ENCODE measurements around the gene LRRN3. TPM values are rescaled to one million over a fixed set of nuclear protein-coding genes. Genes with fewer than 3 reads are reported as not detected.

LRRN3 gene
- total RNA-seq, 1 experiment from 2014 or later, result not detected

DNA sequence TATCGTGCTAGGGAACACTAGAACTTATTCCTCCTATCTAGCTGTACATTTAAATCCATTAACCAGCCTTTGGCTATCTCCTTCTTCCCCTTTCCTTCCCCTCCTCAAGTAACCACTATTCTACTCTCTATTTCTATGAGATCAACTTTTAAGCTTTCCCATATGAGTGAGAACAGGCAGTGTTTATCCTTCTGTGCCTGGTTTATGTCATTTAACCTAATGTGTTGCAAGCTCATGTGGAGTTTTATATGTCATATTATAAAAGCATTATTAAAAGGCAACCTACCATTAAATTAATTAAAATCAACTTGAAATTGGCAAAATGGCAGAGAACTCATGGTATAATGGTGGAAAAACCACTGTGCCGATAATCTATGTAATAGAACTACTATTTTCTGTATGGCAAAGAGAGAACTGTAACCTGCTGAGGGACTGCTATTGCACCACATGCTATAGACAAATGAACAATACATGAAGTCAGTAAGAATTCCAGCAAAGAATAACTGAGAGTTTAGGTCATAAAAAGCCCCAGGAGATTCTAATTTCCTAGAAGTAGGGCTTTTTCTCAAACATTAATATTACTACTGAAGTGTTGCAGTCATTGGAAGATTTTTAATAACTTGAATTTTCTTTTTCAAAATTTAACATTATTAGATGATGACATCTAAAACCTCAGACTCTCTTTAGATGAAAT, 81.8 kb downstream of the LRRN3 start:
- CTCF ChIA-PET, result no interaction called here

DNA sequence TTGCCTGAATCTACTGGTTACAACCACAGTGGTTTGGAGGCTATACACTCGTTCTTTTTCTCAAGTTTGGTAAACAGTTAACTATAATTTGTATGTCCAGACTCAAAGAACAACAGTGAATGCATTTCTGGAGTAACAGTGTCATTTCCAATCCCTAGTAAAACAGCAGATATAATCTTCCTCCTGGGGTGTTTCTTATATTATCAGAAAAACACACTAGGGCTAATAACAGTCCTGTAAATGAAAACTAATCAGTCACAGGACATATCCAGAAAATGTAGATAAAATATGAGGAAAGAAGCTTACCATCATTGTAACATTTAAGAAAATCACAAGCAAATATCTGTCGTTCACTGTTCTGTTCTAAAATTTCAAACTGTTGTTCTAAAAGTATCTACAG, 82.6 kb downstream of the LRRN3 start:
- no peaks in the 10 kb centered on the region for H3K27me3 ChIP-seq (ENCODE audit: low read length)
- no peak overlapping the region for H3K9ac ChIP-seq (ENCODE audit: low read length)
- no peaks in the 10 kb centered on the region for H3K9me3 ChIP-seq (ENCODE audit: low read length)
- no peak for TF ChIP-seq EZH2phosphoT487 (IDR thresholded peaks at IDR 0.05; ENCODE audit: borderline replicate concordance, low read length)
- intact Hi-C loops (cut with micrococcal nuclease), result no loop called here
- H2AFZ ChIP-seq (ENCODE audit: low read length), result no peak overlapping the region
- no peaks in the 10 kb centered on the region for H4K20me1 ChIP-seq (ENCODE audit: low read length)
- no peaks in the 10 kb centered on the region for H3K36me3 ChIP-seq (ENCODE audit: low read depth, low read length)
- ChIA-PET POLR2A (ENCODE audit: unreplicated experiment) (no interaction called here), CTCF (no interaction called here)
- no peak overlapping the region for H3K4me3 ChIP-seq (ENCODE audit: low read length)
- H3K4me2 ChIP-seq (ENCODE audit: low read length), result no peak overlapping the region
- BruUV-seq (replicated peaks), result no TSS peak
- ATAC-seq (no peak), DNase-seq (no peak)
- no peak overlapping the region for H3K27ac ChIP-seq (ENCODE audit: low read length)
- H3K79me2 ChIP-seq (ENCODE audit: low read length), result no peaks in the 10 kb centered on the region
- no peaks in the 10 kb centered on the region for H3F3A ChIP-seq (ENCODE audit: low read length, unreplicated experiment)
- no peaks in the 10 kb centered on the region for H3K4me1 ChIP-seq (ENCODE audit: insufficient read depth, low read length)
- no peaks in the 10 kb centered on the region for H3K9me2 ChIP-seq (replicated peaks; ENCODE audit: low read length)

More for the DNA sequence above, 81.8 kb downstream of the LRRN3 start:
- no peak for TF ChIP-seq EZH2phosphoT487 (IDR thresholded peaks at IDR 0.05; ENCODE audit: borderline replicate concordance, low read length)
- no peak overlapping the region for H3K27ac ChIP-seq (ENCODE audit: low read length)
- no TSS peak for BruUV-seq (replicated peaks)
- H3K9ac ChIP-seq (ENCODE audit: low read length), result no peak overlapping the region
- no peaks in the 10 kb centered on the region for H3K36me3 ChIP-seq (ENCODE audit: low read depth, low read length)
- DNase-seq (no peak), ATAC-seq (no peak)
- no peak overlapping the region for H3K4me3 ChIP-seq (ENCODE audit: low read length)
- no peaks in the 10 kb centered on the region for H3K9me3 ChIP-seq (ENCODE audit: low read length)
- no peaks in the 10 kb centered on the region for H3F3A ChIP-seq (ENCODE audit: low read length, unreplicated experiment)
- H2AFZ ChIP-seq (ENCODE audit: low read length), result no peak overlapping the region
- POLR2A ChIA-PET (ENCODE audit: unreplicated experiment), result no interaction called here
- no peaks in the 10 kb centered on the region for H3K79me2 ChIP-seq (ENCODE audit: low read length)
- no peaks in the 10 kb centered on the region for H4K20me1 ChIP-seq (ENCODE audit: low read length)
- no peaks in the 10 kb centered on the region for H3K27me3 ChIP-seq (ENCODE audit: low read length)
- H3K4me1 ChIP-seq (ENCODE audit: insufficient read depth, low read length), result no peaks in the 10 kb centered on the region
- intact Hi-C loops (cut with micrococcal nuclease), result no loop called here
- H3K9me2 ChIP-seq (replicated peaks; ENCODE audit: low read length), result no peaks in the 10 kb centered on the region
- H3K4me2 ChIP-seq (ENCODE audit: low read length), result no peak overlapping the region

DNA sequence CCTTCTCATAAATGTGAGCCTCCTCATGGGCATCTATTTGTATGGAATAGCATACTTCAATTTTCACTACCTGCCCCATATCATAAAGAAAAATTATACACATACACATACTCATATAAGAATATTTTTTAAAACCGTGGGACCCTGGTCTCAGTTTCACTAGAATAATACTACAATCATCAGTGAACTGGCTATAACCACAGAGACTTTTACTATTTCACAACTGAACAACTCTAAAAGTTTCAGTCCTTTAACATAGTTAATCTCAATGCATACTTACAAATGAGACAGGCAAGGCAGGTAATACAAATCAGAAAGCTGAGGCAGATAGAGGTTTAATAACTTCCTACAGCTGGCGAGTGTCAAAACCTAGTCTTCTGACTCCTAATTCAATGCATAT, 83.1 kb downstream of the LRRN3 start:
- CTCF ChIA-PET, result no interaction called here
- Histone ChIP-seq H4K20me1 (ENCODE audit: low read length) (no peaks in the 10 kb centered on the region), H3K36me3 (ENCODE audit: low read depth, low read length) (no peaks in the 10 kb centered on the region), H3K9me3 (ENCODE audit: low read length) (no peaks in the 10 kb centered on the region), H3K27me3 (ENCODE audit: low read length) (no peaks in the 10 kb centered on the region), H3K9ac (ENCODE audit: low read length) (no peak overlapping the region), H2AFZ (ENCODE audit: low read length) (no peak overlapping the region), H3K27ac (ENCODE audit: low read length) (no peak overlapping the region), H3K9me2 (replicated peaks; ENCODE audit: low read length) (no peaks in the 10 kb centered on the region), H3K4me2 (ENCODE audit: low read length) (no peak overlapping the region), H3F3A (ENCODE audit: low read length, unreplicated experiment) (no peaks in the 10 kb centered on the region), H3K4me1 (ENCODE audit: insufficient read depth, low read length) (no peaks in the 10 kb centered on the region), H3K79me2 (ENCODE audit: low read length) (no peaks in the 10 kb centered on the region), H3K4me3 (ENCODE audit: low read length) (no peak overlapping the region)
- TF ChIP-seq EZH2 (IDR thresholded peaks at IDR 0.05; ENCODE audit: low read length, unreplicated experiment) (no peak), EZH2phosphoT487 (IDR thresholded peaks at IDR 0.05; ENCODE audit: borderline replicate concordance, low read length) (no peak)
- TF ChIP-seq, protein P1, sequence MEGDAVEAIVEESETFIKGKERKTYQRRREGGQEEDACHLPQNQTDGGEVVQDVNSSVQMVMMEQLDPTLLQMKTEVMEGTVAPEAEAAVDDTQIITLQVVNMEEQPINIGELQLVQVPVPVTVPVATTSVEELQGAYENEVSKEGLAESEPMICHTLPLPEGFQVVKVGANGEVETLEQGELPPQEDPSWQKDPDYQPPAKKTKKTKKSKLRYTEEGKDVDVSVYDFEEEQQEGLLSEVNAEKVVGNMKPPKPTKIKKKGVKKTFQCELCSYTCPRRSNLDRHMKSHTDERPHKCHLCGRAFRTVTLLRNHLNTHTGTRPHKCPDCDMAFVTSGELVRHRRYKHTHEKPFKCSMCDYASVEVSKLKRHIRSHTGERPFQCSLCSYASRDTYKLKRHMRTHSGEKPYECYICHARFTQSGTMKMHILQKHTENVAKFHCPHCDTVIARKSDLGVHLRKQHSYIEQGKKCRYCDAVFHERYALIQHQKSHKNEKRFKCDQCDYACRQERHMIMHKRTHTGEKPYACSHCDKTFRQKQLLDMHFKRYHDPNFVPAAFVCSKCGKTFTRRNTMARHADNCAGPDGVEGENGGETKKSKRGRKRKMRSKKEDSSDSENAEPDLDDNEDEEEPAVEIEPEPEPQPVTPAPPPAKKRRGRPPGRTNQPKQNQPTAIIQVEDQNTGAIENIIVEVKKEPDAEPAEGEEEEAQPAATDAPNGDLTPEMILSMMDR (conservative IDR thresholded peaks at IDR 0.05; ENCODE audit: low read depth, low read length), result no peak
- DNase-seq, result no peak
- no TSS peak for BruUV-seq (replicated peaks)
- ATAC-seq, result no peak
- intact Hi-C loops (cut with micrococcal nuclease), result no loop called here
- POLR2A ChIA-PET (ENCODE audit: unreplicated experiment), result no interaction called here

DNA sequence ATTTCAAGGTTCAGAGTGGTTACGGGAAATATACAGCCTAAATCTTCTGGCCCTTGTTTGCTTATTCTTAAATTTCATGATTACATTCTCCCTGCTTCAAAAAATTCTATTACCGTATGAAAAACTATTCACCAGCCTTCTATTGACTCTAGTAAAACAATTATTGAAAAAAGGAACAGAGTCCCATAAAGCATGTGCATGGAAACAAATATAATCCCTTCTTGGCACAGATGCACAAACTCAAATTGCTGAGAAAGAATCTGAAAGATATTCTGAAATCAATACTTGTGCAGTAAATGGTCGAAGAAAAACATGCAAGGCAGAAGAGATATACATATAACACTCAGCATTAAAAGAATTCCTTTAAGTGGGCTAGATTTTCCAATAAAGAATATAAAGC, 83.6 kb downstream of the LRRN3 start:
- DNase-seq, result no peak
- Histone ChIP-seq H3K4me1 (ENCODE audit: insufficient read depth, low read length) (no peaks in the 10 kb centered on the region), H3F3A (ENCODE audit: low read length, unreplicated experiment) (no peaks in the 10 kb centered on the region), H4K20me1 (ENCODE audit: low read length) (no peaks in the 10 kb centered on the region), H3K4me2 (ENCODE audit: low read length) (no peak overlapping the region), H2AFZ (ENCODE audit: low read length) (no peak overlapping the region), H3K79me2 (ENCODE audit: low read length) (no peaks in the 10 kb centered on the region), H3K9ac (ENCODE audit: low read length) (no peak overlapping the region), H3K36me3 (ENCODE audit: low read depth, low read length) (no peaks in the 10 kb centered on the region), H3K9me3 (ENCODE audit: low read length) (no peaks in the 10 kb centered on the region), H3K4me3 (ENCODE audit: low read length) (no peak overlapping the region), H3K27me3 (ENCODE audit: low read length) (no peaks in the 10 kb centered on the region), H3K27ac (ENCODE audit: low read length) (no peak overlapping the region), H3K9me2 (replicated peaks; ENCODE audit: low read length) (no peaks in the 10 kb centered on the region)
- ChIA-PET POLR2A (ENCODE audit: unreplicated experiment) (no interaction called here), CTCF (no interaction called here)
- intact Hi-C loops (cut with micrococcal nuclease), result no loop called here
- ATAC-seq, result no peak
- no TSS peak for BruUV-seq (replicated peaks)
- TF ChIP-seq EZH2 (IDR thresholded peaks at IDR 0.05; ENCODE audit: low read length, unreplicated experiment), result no peak
- no peak for TF ChIP-seq EZH2phosphoT487 (IDR thresholded peaks at IDR 0.05; ENCODE audit: borderline replicate concordance, low read length)
- TF ChIP-seq, protein P1 (conservative IDR thresholded peaks at IDR 0.05; ENCODE audit: low read depth, low read length), result no peak

Data from PC-3 (cell line).